MM.1S (cell line): ENCODE results near the gene NFKB1.

Source experiments
- DNase-seq: peaks from one replicate; pipeline ENCODE4 v3.0.0-alpha.2; 2015
- H2AFZ ChIP-seq: fragments of 300-600 bp; sonication (generic); 2 replicates; pipeline ENCODE4 v1.6.0; 2016; ENCODE audit warnings: antibody characterized with exemption, low read length
- H3F3A ChIP-seq: fragments of 300-600 bp; sonication (generic); 2 replicates; pipeline ENCODE4 v1.6.1; 2016; ENCODE audit warnings: mild to moderate bottlenecking, antibody characterized with exemption, low read length, moderate library complexity, mixed read lengths; ENCODE audit not compliant: insufficient read depth
- H3K27ac ChIP-seq: fragments of 300-600 bp; sonication (generic); 2 replicates; pipeline ENCODE4 v1.5.1; 2016; ENCODE audit warnings: mild to moderate bottlenecking, low read length
- H3K27me3 ChIP-seq: fragments of 300-600 bp; sonication (generic); replicated peaks from 2 replicates; pipeline ENCODE4 v1.6.0; 2016; ENCODE audit warnings: low read length; ENCODE audit not compliant: insufficient read depth
- H3K36me3 ChIP-seq: fragments of 300-600 bp; sonication (generic); replicated peaks from 2 replicates; pipeline ENCODE4 v1.6.1; 2016; ENCODE audit warnings: mild to moderate bottlenecking, low read length, mixed read lengths; ENCODE audit not compliant: insufficient read depth
- H3K4me1 ChIP-seq: fragments of 300-600 bp; sonication (generic); 2 replicates; pipeline ENCODE4 v1.6.1; 2016; ENCODE audit warnings: low read length, mixed read lengths
- H3K4me2 ChIP-seq: fragments of 300-600 bp; sonication (generic); 2 replicates; pipeline ENCODE4 v1.6.0; 2016; ENCODE audit warnings: low read depth, low read length
- H3K4me3 ChIP-seq: fragments of 300-600 bp; sonication (generic); 2 replicates; pipeline ENCODE4 v1.5.1; 2016; ENCODE audit warnings: low read length, mixed read lengths
- H3K79me2 ChIP-seq: fragments of 300-600 bp; sonication (generic); 2 replicates; pipeline ENCODE4 v1.6.1; 2016; ENCODE audit warnings: mixed run types, low read length, mixed read lengths
- H3K9ac ChIP-seq: fragments of 300-600 bp; sonication (generic); 2 replicates; pipeline ENCODE4 v1.6.1; 2016; ENCODE audit warnings: low read length, mixed read lengths
- H3K9me2 ChIP-seq: fragments of 300-600 bp; sonication (generic); replicated peaks from 2 replicates; pipeline ENCODE4 v1.6.1; 2016; ENCODE audit warnings: mild to moderate bottlenecking, low read length, mixed read lengths; ENCODE audit not compliant: insufficient read depth
- H3K9me3 ChIP-seq: fragments of 300-600 bp; sonication (generic); replicated peaks from 2 replicates; pipeline ENCODE4 v1.6.1; 2016; ENCODE audit warnings: mild to moderate bottlenecking, low read length, mixed read lengths; ENCODE audit not compliant: insufficient read depth
- H4K20me1 ChIP-seq: fragments of 300-600 bp; sonication (generic); 2 replicates; pipeline ENCODE4 v1.6.1; 2016; ENCODE audit warnings: mild to moderate bottlenecking, low read length, moderate library complexity, mixed read lengths; ENCODE audit not compliant: insufficient read depth
- CTCF ChIP-seq: fragments of 300-600 bp; sonication (generic); IDR thresholded peaks from 2 replicates; pipeline ENCODE4 v1.5.1; 2016; ENCODE audit warnings: antibody characterized with exemption, low read length, mixed read lengths
- EZH2 ChIP-seq: fragments of 300-600 bp; sonication (generic); optimal IDR thresholded peaks from 2 replicates; pipeline ENCODE3; 2017; ENCODE audit warnings: low read depth, mild to moderate bottlenecking, antibody characterized with exemption, low read length, mixed read lengths
- EZH2phosphoT487 ChIP-seq: fragments of 300-600 bp; sonication (generic); IDR thresholded peaks from 2 replicates; pipeline ENCODE4 v1.6.1; 2018; ENCODE audit warnings: antibody characterized with exemption, low read length

Gene NFKB1

GRCh38 chr4:102503301-102503746 is 2.2 kb downstream of the NFKB1 start:
- H3K9me3 ChIP-seq = no peaks in the 10 kb centered on the region
- peaks cover 14% of the 10 kb centered on the region; the same call in 1 of the 2 replicates for H3K4me1 ChIP-seq
- peaks cover 29% of the 10 kb centered on the region for H3F3A ChIP-seq
- peak overlapping the region; percentile 63 for H3K4me2 ChIP-seq
- H3K9me2 ChIP-seq = no peaks in the 10 kb centered on the region
- no peak overlapping the region for H2AFZ ChIP-seq
- H3K79me2 ChIP-seq = peaks cover 65% of the 10 kb centered on the region
- no peak for TF ChIP-seq EZH2
- no peak; the same call in 1 of the 2 replicates for TF ChIP-seq CTCF
- TF ChIP-seq EZH2phosphoT487 = no peak
- no peaks in the 10 kb centered on the region for H3K27me3 ChIP-seq
- no peaks in the 10 kb centered on the region for H3K36me3 ChIP-seq
- peak overlapping the region; percentile 97; the same call in 1 of the 2 replicates for H3K27ac ChIP-seq
- H3K9ac ChIP-seq = peak overlapping the region; percentile 98; the same call in 1 of the 2 replicates
- H3K4me3 ChIP-seq = peak overlapping the region; percentile 97
- H4K20me1 ChIP-seq = peaks cover 17% of the 10 kb centered on the region; the same call in 1 of the 2 replicates
- peak; percentile 40 for DNase-seq

GRCh38 chr4:102503831-102504786 is 3.0 kb downstream of the NFKB1 start:
- H3K4me2 ChIP-seq = peak overlapping the region; percentile 63
- H3K9ac ChIP-seq = peak overlapping the region; percentile 98; the same call in 1 of the 2 replicates

GRCh38 chr4:102504941-102505340 is 3.8 kb downstream of the NFKB1 start:
- Histone ChIP-seq H3K36me3 (no peaks in the 10 kb centered on the region), H3K9me3 (no peaks in the 10 kb centered on the region), H4K20me1 (peaks cover 25% of the 10 kb centered on the region), H3K4me2 (peak overlapping the region; percentile 63; the same call in 1 of the 2 replicates), H3K9me2 (no peaks in the 10 kb centered on the region), H3K27ac (no peak overlapping the region), H3K4me3 (no peak overlapping the region), H3K4me1 (peaks cover 14% of the 10 kb centered on the region; the same call in 1 of the 2 replicates), H3K79me2 (peaks cover 81% of the 10 kb centered on the region), H3K27me3 (no peaks in the 10 kb centered on the region), H2AFZ (no peak overlapping the region), H3K9ac (no peak overlapping the region), H3F3A (peaks cover 29% of the 10 kb centered on the region)
- no peak for TF ChIP-seq EZH2
- TF ChIP-seq CTCF = no peak
- no peak for TF ChIP-seq EZH2phosphoT487
- no peak for DNase-seq

More at GRCh38 chr4:102503831-102504786, 3.0 kb downstream of the NFKB1 start:
- H3K79me2 ChIP-seq = peaks cover 73% of the 10 kb centered on the region
- H4K20me1 ChIP-seq = peaks cover 17% of the 10 kb centered on the region; the same call in 1 of the 2 replicates
- peak overlapping the region; percentile 97; the same call in 1 of the 2 replicates for H3K27ac ChIP-seq
- no peaks in the 10 kb centered on the region for H3K36me3 ChIP-seq
- no peak overlapping the region for H2AFZ ChIP-seq
- H3K4me3 ChIP-seq = peak overlapping the region; percentile 97
- H3F3A ChIP-seq = peaks cover 29% of the 10 kb centered on the region
- no peak for DNase-seq
- no peaks in the 10 kb centered on the region for H3K9me3 ChIP-seq
- H3K27me3 ChIP-seq = no peaks in the 10 kb centered on the region
- TF ChIP-seq EZH2 (no peak), EZH2phosphoT487 (no peak), CTCF (no peak)
- H3K9me2 ChIP-seq = no peaks in the 10 kb centered on the region
- H3K4me1 ChIP-seq = peaks cover 14% of the 10 kb centered on the region; the same call in 1 of the 2 replicates
